ENCODE results near the gene MAD2L2. TPM values are rescaled to one million over a fixed set of nuclear protein-coding genes. Genes with fewer than 3 reads are reported as not detected.

Gene MAD2L2
- total RNA-seq, 1 donor from 2014 or later, result 25.1 TPM

GRCh38 chr1:11638121-11638520, 42.8 kb downstream of the MAD2L2 start:
- no peak for DNase-seq (ENCODE audit: low spot score)

- DNase-seq (ENCODE audit: low spot score), result no peak
These were observed 46.4 kb downstream of the MAD2L2 start for GRCh38 chr1:11634365-11635192.

- no peak for DNase-seq (ENCODE audit: low spot score)
These were observed 51.5 kb downstream of the MAD2L2 start for GRCh38 chr1:11629184-11630016.

- DNase-seq (ENCODE audit: low spot score), result no peak
These were observed 52.2 kb downstream of the MAD2L2 start for GRCh38 chr1:11628767-11629166.

GRCh38 chr1:11626551-11626950, 54.4 kb downstream of the MAD2L2 start:
- DNase-seq (ENCODE audit: low spot score), result no peak

Other genes starting within 250 kb of the MAD2L2 start
- not detected for gene DISP3, start 202.0 kb downstream of the MAD2L2 start, total RNA-seq
- 0.71 TPM for gene FBXO2, start 26.7 kb downstream of the MAD2L2 start, total RNA-seq
- 12.1 TPM for gene FBXO44, start 26.3 kb downstream of the MAD2L2 start, total RNA-seq
- gene FBXO6, start 16.9 kb downstream of the MAD2L2 start, total RNA-seq, result 11.2 TPM
- not detected for gene DRAXIN, start 10.6 kb upstream of the MAD2L2 start, total RNA-seq
- gene AGTRAP, start 55.0 kb upstream of the MAD2L2 start, total RNA-seq, result 39.8 TPM
- 1.1 TPM for gene C1orf167, start 81.0 kb upstream of the MAD2L2 start, total RNA-seq
- gene MTHFR, start 124.8 kb upstream of the MAD2L2 start, total RNA-seq, result 35.8 TPM
- gene CLCN6, start 125.0 kb upstream of the MAD2L2 start, total RNA-seq, result 24.1 TPM
- gene NPPA, start 166.6 kb upstream of the MAD2L2 start, total RNA-seq, result not detected
- gene NPPB, start 177.8 kb upstream of the MAD2L2 start, total RNA-seq, result not detected
- gene KIAA2013, start 245.3 kb upstream of the MAD2L2 start, total RNA-seq, result 35.9 TPM